Endodermal cell (in vitro differentiated cells): ENCODE data around the gene COL28A1. TPM values are rescaled to one million over a fixed set of nuclear protein-coding genes. Genes with fewer than 3 reads are reported as not detected.

Experiments used
- DNase-seq: peaks from one replicate; pipeline ENCODE4 v3.0.0-alpha.2; 2017
- H3K27ac ChIP-seq: 2 replicates; pipeline ENCODE4 v1.5.1; 2013; ENCODE audit warnings: mild to moderate bottlenecking, low read depth, low read length, moderate library complexity
- H3K27me3 ChIP-seq: 2 replicates; pipeline ENCODE4 v1.6.1; 2013; ENCODE audit warnings: mild to moderate bottlenecking, low read length, moderate library complexity; ENCODE audit not compliant: insufficient read depth, control insufficient read depth, poor library complexity, severe bottlenecking
- H3K36me3 ChIP-seq: 2 replicates; pipeline ENCODE4 v1.7.0; 2013; ENCODE audit warnings: mild to moderate bottlenecking, low read length, moderate library complexity; ENCODE audit not compliant: control insufficient read depth, insufficient read depth
- H3K4me1 ChIP-seq: one replicate; pipeline ENCODE4 v1.7.0; 2013; ENCODE audit warnings: low read length; ENCODE audit not compliant: control insufficient read depth, insufficient read depth
- H3K4me3 ChIP-seq: 2 replicates; pipeline ENCODE4 v1.5.1; 2013; ENCODE audit warnings: mild to moderate bottlenecking, low read length, moderate library complexity
- H3K9ac ChIP-seq: 2 replicates; pipeline ENCODE4 v1.6.1; 2013; ENCODE audit warnings: mild to moderate bottlenecking, low read length, moderate library complexity; ENCODE audit not compliant: poor library complexity, severe bottlenecking; ENCODE audit errors: extremely low read depth
- H3K9me3 ChIP-seq: 2 replicates; pipeline ENCODE4 v1.6.1; 2013; ENCODE audit warnings: mild to moderate bottlenecking, low read length, moderate library complexity; ENCODE audit not compliant: control insufficient read depth
- H3K27ac Mint-ChIP-seq: 2 replicates; pipeline ENCODE4 v1.8.0; 2020; ENCODE audit warnings: mixed read lengths
- H3K27me3 Mint-ChIP-seq: 2 replicates; pipeline ENCODE4 v1.8.0; 2021; ENCODE audit warnings: mild to moderate bottlenecking, mixed read lengths; ENCODE audit not compliant: insufficient read depth
- H3K36me3 Mint-ChIP-seq: 2 replicates; pipeline ENCODE4 v1.8.0; 2020; ENCODE audit warnings: low read depth, mixed read lengths
- H3K4me1 Mint-ChIP-seq: 2 replicates; pipeline ENCODE4 v1.8.0; 2020; ENCODE audit warnings: mixed read lengths
- H3K4me3 Mint-ChIP-seq: 2 replicates; pipeline ENCODE4 v1.8.0; 2020; ENCODE audit warnings: mild to moderate bottlenecking, moderate library complexity, mixed read lengths
- H3K9me3 Mint-ChIP-seq: 2 replicates; pipeline ENCODE4 v1.8.0; 2020; ENCODE audit warnings: mild to moderate bottlenecking, mixed read lengths
- WGBS, 2 experiments: methylation state at CpG; one replicate each; pipeline versions ENCODE4 v1.1.5 to v1.1.7; 2013; ENCODE audit warnings: missing lambda C conversion rate in 2 of 2, mixed read lengths in 1 of 2; ENCODE audit not compliant: insufficient coverage in 1 of 2, insufficient read length in 1 of 2; 5-methylcytosine and 5-hydroxymethylcytosine counted together
- total RNA-seq, 2 donors: library from RNA; stranded (reverse); fragmentation: NEBNext Ultra II Directional in 1 of 2; extraction: Animal tissue kit (Norgen Biotek cat#: 25700) in 1 of 2; gene quantifications; 2 replicates in 1 of 2; 3 replicates in 1 of 2; pipeline ENCODE4 v1.2.1, GENCODE V29; 2021
- TF ChIP-seq, protein P1 (sequence below): fragments of 200-600 bp; sonication (generic); conservative IDR thresholded peaks from 2 replicates; pipeline ENCODE4 v1.5.0; 2021; ENCODE audit warnings: antibody characterized with exemption, mild to moderate bottlenecking

COL28A1 gene
- total RNA-seq, 2 donors from 2014 or later, result 0.44 to 1.2 TPM

GRCh38 chr7:7527047-7527446 lies 8.6 kb downstream of the COL28A1 start:
- H3K9me3 ChIP-seq, result no peaks in the 10 kb centered on the region
- WGBS, 2 experiments, result 96% methylated on average over 3 of the region's 3 CpGs

DNA sequence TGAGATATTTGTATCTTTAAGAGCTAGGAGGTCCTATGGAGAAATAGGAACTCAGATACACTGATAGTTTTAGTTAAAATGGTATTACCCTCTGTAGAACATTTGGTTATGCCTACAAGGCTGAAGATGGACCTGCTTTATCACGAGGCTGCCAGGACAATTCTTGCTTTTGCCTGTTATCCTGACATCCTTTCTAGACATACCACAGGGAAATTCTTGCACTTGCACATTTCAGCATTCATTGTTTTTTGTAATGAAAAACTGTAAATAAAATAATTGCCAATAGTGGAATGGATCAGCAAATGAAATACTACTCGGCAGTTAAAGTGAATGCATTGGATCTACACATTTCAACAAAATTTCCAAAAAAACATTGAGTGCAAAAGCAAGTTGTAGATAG lies 9.7 kb downstream of the COL28A1 start:
- H3K36me3 ChIP-seq, result no peaks in the 10 kb centered on the region
- Mint-ChIP-seq H3K9me3 (no peaks in the 10 kb centered on the region), H3K36me3 (no peaks in the 10 kb centered on the region), H3K27me3 (no peaks in the 10 kb centered on the region), H3K27ac (no peak overlapping the region), H3K4me1 (no peaks in the 10 kb centered on the region), H3K4me3 (no peak overlapping the region)
- no peak for DNase-seq
- 92% methylated on average over 2 of the region's 2 CpGs; no CpG with 5 or more reads in 1 of the 2 experiments for WGBS, 2 experiments
- H3K9ac ChIP-seq, result no peak overlapping the region
- H3K27ac ChIP-seq, result no peak overlapping the region
- no peaks in the 10 kb centered on the region for H3K9me3 ChIP-seq
- no peaks in the 10 kb centered on the region for H3K4me1 ChIP-seq
- H3K4me3 ChIP-seq, result no peak overlapping the region
- H3K27me3 ChIP-seq, result no peaks in the 10 kb centered on the region
- TF ChIP-seq, protein P1, sequence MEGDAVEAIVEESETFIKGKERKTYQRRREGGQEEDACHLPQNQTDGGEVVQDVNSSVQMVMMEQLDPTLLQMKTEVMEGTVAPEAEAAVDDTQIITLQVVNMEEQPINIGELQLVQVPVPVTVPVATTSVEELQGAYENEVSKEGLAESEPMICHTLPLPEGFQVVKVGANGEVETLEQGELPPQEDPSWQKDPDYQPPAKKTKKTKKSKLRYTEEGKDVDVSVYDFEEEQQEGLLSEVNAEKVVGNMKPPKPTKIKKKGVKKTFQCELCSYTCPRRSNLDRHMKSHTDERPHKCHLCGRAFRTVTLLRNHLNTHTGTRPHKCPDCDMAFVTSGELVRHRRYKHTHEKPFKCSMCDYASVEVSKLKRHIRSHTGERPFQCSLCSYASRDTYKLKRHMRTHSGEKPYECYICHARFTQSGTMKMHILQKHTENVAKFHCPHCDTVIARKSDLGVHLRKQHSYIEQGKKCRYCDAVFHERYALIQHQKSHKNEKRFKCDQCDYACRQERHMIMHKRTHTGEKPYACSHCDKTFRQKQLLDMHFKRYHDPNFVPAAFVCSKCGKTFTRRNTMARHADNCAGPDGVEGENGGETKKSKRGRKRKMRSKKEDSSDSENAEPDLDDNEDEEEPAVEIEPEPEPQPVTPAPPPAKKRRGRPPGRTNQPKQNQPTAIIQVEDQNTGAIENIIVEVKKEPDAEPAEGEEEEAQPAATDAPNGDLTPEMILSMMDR, result no peak

More at GRCh38 chr7:7527047-7527446, 8.6 kb downstream of the COL28A1 start:
- Histone ChIP-seq H3K4me3 (no peak overlapping the region), H3K27ac (no peak overlapping the region), H3K27me3 (no peaks in the 10 kb centered on the region), H3K36me3 (no peaks in the 10 kb centered on the region), H3K9ac (no peak overlapping the region), H3K4me1 (no peaks in the 10 kb centered on the region)
- Mint-ChIP-seq H3K4me3 (no peak overlapping the region), H3K36me3 (no peaks in the 10 kb centered on the region), H3K27me3 (no peaks in the 10 kb centered on the region), H3K9me3 (no peaks in the 10 kb centered on the region), H3K27ac (no peak overlapping the region), H3K4me1 (no peaks in the 10 kb centered on the region)
- DNase-seq, result no peak
- TF ChIP-seq, protein P1, result no peak

DNA sequence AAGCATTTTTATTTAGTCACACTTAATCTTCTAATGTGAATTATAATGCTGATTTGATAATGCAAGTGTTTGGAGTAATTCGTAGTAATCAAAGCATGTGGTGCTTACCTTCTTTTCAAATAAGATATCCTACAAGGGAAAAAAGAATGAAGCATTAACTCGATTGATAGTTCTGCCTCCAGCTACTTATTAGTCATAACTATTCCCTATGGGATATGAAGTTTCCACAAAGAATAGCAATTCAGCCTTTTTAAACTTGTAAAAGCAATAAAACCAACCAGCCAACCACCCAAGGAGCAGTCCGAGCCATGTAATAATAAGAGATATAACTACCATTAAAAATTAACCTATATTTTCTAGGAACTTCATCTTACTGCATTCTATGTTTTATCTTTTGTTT lies 11.6 kb downstream of the COL28A1 start:
- H3K27ac ChIP-seq, result no peak overlapping the region
- no peaks in the 10 kb centered on the region for H3K4me1 Mint-ChIP-seq
- WGBS, 2 experiments, result 77% methylated on average over 3 of the region's 3 CpGs; no CpG with 5 or more reads in 1 of the 2 experiments

More for the DNA sequence above, 11.6 kb downstream of the COL28A1 start:
- H3K9me3 Mint-ChIP-seq, result no peaks in the 10 kb centered on the region
- H3K36me3 Mint-ChIP-seq, result no peaks in the 10 kb centered on the region
- DNase-seq, result no peak
- no peak overlapping the region for H3K9ac ChIP-seq
- no peaks in the 10 kb centered on the region for H3K27me3 ChIP-seq
- no peak overlapping the region for H3K4me3 Mint-ChIP-seq
- no peaks in the 10 kb centered on the region for H3K4me1 ChIP-seq
- no peak overlapping the region for H3K27ac Mint-ChIP-seq
- TF ChIP-seq, protein P1, result no peak
- H3K9me3 ChIP-seq, result no peaks in the 10 kb centered on the region
- H3K4me3 ChIP-seq, result no peak overlapping the region
- H3K36me3 ChIP-seq, result no peaks in the 10 kb centered on the region
- no peaks in the 10 kb centered on the region for H3K27me3 Mint-ChIP-seq
